Gastroesophageal sphincter (tissue), 4 donors: ENCODE results near the gene PXYLP1. TPM values are rescaled to one million over a fixed set of nuclear protein-coding genes. Genes with fewer than 3 reads are reported as not detected.
A peak's percentile ranks its signal among the peaks of the same experiment; 100 is the strongest.

Experiments
- ATAC-seq: fragments of 150-250 bp; one replicate; pipeline ENCODE4 v1.9.1; 2016; ENCODE audit warnings: mild to moderate bottlenecking, moderate library complexity
- H3K27ac ChIP-seq, 4 donors: fragments of 200-600 bp; sonication (generic) in 3 of 4; 1 replicate in 3 of 4; 2 replicates in 1 of 4; pipeline ENCODE4 v1.5.1; 2016 to 2019
- H3K27me3 ChIP-seq: fragments of 200-600 bp; sonication (generic); one replicate; pipeline ENCODE4 v1.5.1; 2019
- H3K36me3 ChIP-seq, 2 donors: fragments of 200-600 bp; sonication (generic); one replicate each; pipeline ENCODE4 v1.5.1; 2019; ENCODE audit warnings: control low read depth in 1 of 2
- H3K4me1 ChIP-seq, 3 donors: fragments of 200-600 bp; sonication (generic); 1 replicate in 2 of 3; 2 replicates in 1 of 3; pipeline ENCODE4 v1.5.1; 2016 to 2019; ENCODE audit warnings: control low read depth in 2 of 3
- H3K4me3 ChIP-seq, 2 donors: fragments of 200-600 bp; sonication (generic); one replicate each; pipeline ENCODE4 v1.5.1; 2019; ENCODE audit warnings: mild to moderate bottlenecking in 1 of 2, moderate library complexity in 1 of 2
- H3K9me3 ChIP-seq, 3 donors: fragments of 200-600 bp; sonication (generic); one replicate each; pipeline ENCODE4 v1.5.1; 2017 to 2019; ENCODE audit warnings: control low read depth in 2 of 3
- EP300 ChIP-seq: sonication (generic); formaldehyde crosslinking; IDR thresholded peaks from one replicate; pipeline ENCODE4 v1.6.1; 2017; ENCODE audit warnings: antibody characterized with exemption, mild to moderate bottlenecking
- POLR2A ChIP-seq, 2 donors: fragments of 450-650 bp; IDR thresholded peaks; one replicate each; pipeline ENCODE4 v1.6.1; 2017; ENCODE audit warnings: antibody characterized with exemption in 2 of 2, mild to moderate bottlenecking in 2 of 2, moderate library complexity in 1 of 2
- POLR2AphosphoS5 ChIP-seq: sonication (generic); formaldehyde crosslinking; IDR thresholded peaks from one replicate; pipeline ENCODE4 v1.6.1; 2017; ENCODE audit warnings: antibody characterized with exemption
- WGBS, 2 donors: methylation state at CpG; one replicate each; pipeline ENCODE4 v1.1.5; 2018; ENCODE audit warnings: low coverage in 1 of 2; 5-methylcytosine and 5-hydroxymethylcytosine counted together
- total RNA-seq, 4 donors: library from RNA; depleted of rRNA; stranded (reverse); fragments of >200 nt; gene quantifications; one replicate each; pipeline ENCODE4 v1.1.0, GENCODE V29; 2016
- TF ChIP-seq, protein P1 (sequence below), 4 experiments: fragments of 200-600 bp in 2 of 4; fragments of 450-650 bp in 2 of 4; sonication (generic) in 1 of 4; IDR thresholded peaks; one replicate each; pipeline ENCODE4 v1.5.1; 2017 to 2019; ENCODE audit warnings: antibody characterized with exemption in 4 of 4, mild to moderate bottlenecking in 2 of 4, moderate library complexity in 2 of 4

Gene PXYLP1
- total RNA-seq, 4 donors from 2014 or later: 6.5 to 16.9 (median 10.0) TPM

DNA sequence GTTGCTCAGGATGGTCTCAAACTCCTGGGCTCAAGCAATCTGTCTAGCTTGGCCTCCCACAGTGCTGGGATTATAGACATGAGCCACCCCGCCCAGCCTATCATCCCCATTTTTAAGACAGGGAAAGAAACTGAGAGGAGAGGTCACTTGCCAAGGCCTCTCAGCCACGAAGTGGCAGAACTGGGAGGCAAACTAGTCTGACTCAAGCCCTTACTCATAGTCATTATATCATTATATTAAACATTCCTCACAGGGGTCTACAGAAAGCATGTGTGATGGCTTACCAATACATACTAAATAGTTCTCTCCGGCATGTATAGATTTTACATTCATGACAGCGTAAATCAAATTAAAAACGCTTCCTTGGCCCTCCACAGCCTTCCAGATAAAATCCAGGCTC is 74.7 kb downstream of the PXYLP1 start:
- H3K36me3 ChIP-seq: no peaks in the 10 kb centered on the region
- H3K27me3 ChIP-seq: no peaks in the 10 kb centered on the region
- no peak overlapping the region for H3K27ac ChIP-seq
- H3K4me1 ChIP-seq: peaks cover 0 to 15% (median 0%) of the 10 kb centered on the region in 3 donors
- 74 to 77% methylated on average over 4 to 5 of the region's 5 CpGs for WGBS, 2 donors
- no peaks in the 10 kb centered on the region for H3K9me3 ChIP-seq
- no peak overlapping the region for H3K4me3 ChIP-seq
- no peak for ATAC-seq
- TF ChIP-seq POLR2AphosphoS5: no peak
- TF ChIP-seq POLR2A (IDR thresholded peaks at IDR 0.05): no peak
- TF ChIP-seq, protein P1, sequence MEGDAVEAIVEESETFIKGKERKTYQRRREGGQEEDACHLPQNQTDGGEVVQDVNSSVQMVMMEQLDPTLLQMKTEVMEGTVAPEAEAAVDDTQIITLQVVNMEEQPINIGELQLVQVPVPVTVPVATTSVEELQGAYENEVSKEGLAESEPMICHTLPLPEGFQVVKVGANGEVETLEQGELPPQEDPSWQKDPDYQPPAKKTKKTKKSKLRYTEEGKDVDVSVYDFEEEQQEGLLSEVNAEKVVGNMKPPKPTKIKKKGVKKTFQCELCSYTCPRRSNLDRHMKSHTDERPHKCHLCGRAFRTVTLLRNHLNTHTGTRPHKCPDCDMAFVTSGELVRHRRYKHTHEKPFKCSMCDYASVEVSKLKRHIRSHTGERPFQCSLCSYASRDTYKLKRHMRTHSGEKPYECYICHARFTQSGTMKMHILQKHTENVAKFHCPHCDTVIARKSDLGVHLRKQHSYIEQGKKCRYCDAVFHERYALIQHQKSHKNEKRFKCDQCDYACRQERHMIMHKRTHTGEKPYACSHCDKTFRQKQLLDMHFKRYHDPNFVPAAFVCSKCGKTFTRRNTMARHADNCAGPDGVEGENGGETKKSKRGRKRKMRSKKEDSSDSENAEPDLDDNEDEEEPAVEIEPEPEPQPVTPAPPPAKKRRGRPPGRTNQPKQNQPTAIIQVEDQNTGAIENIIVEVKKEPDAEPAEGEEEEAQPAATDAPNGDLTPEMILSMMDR (IDR thresholded peaks at IDR 0.05): no peak
- no peak for TF ChIP-seq EP300

DNA sequence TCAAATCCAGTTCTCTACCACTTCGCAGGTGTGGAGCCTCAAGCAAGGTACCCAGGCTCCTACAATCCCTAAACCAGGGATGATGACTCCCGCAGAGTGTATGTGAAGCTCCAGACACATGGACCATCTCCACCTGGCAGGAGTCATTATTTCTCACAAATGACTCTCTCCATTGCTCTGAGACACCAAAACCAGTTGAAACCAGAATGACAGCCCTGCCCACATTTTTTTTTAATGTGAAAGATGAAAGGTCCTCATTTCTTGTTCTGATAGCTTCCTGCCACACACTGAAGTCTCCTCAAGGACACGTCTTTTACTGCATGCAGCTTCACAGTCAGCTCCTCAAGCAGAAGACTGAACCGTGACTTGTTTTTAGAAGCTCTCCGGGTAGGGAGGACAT is 75.3 kb downstream of the PXYLP1 start:
- H3K9me3 ChIP-seq: no peaks in the 10 kb centered on the region
- H3K4me3 ChIP-seq: no peak overlapping the region
- no peak overlapping the region for H3K27ac ChIP-seq
- TF ChIP-seq EP300: no peak
- H3K27me3 ChIP-seq: no peaks in the 10 kb centered on the region
- peaks cover 0 to 15% (median 0%) of the 10 kb centered on the region in 3 donors for H3K4me1 ChIP-seq
- H3K36me3 ChIP-seq: no peaks in the 10 kb centered on the region
- 78 to 100% methylated on average over 1 to 4 of the region's 5 CpGs for WGBS, 2 donors
- no peak for ATAC-seq

DNA sequence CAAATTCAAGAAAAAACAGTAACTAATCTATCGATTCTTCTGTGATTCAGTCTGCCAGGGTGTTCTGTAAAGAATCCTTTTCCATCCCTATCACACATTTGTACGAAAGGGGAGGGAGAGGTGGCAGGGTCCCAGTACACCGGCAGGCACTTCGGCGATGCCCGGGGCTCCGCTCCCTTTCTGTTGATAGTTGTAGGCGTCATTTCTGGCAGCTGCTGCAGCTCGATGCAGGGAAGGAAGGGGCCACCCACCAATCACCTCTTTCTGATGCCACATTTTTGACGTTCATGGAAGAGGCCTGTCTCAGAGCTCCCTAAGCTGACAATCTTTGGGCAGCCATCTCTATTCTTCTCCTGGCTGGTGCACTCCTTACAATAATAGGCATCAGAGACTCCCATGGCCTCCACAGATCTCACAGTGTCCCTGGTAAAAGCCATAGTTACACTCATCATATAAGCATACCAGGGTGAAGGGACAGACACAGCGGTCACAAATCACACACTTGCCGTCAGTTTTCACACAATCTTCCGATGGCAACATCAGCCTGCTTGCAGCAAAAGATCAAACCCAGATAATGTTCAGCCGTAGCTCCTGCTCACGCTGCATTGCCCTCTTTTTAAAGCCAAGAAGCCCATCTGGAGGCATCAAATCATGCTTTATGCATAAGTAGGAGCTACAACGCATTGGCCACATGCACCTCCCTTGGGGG is 75.9 kb downstream of the PXYLP1 start:
- Histone ChIP-seq H3K4me1 (peaks cover 0 to 20% (median 3%) of the 10 kb centered on the region in 3 donors), H3K4me3 (no peak overlapping the region), H3K27ac (no peak overlapping the region), H3K9me3 (no peaks in the 10 kb centered on the region), H3K36me3 (no peaks in the 10 kb centered on the region), H3K27me3 (no peaks in the 10 kb centered on the region)
- ATAC-seq: no peak
- TF ChIP-seq POLR2AphosphoS5 (no peak), EP300 (no peak), POLR2A (IDR thresholded peaks at IDR 0.05) (no peak)
- TF ChIP-seq, protein P1 (IDR thresholded peaks at IDR 0.05): no peak
- 60 to 82% methylated on average over 9 to 10 of the region's 16 CpGs for WGBS, 2 donors

DNA sequence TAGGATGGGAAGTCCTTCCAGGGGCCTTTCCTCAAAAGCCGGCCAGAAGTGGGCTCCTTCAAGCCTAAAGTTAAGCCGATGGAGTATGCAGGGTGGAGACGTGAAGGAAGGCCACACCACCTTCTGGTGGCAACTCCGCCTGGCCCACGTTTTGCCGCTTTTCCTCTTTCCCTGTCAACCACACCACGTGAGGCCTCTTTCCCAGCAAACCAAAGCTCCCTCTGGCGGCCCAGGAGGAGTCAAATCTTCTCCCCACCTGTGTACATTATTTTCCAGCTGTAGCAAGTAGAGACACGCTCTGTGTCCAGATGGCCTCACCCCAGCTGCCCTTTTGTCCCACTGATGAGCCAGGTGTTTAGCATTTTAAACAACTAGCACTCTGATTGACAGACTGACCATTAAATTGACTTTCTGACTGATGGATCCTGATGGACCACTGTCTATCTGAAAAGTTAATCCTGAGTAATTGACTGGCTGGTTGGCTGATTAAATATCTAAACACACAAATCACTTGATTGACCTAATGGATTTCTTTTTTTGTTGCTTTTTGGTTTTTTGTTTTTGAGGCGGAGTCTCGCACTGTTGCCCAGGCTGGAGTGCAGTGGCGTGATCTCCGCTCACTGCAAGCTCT is 77.1 kb downstream of the PXYLP1 start:
- TF ChIP-seq POLR2AphosphoS5 (no peak), EP300 (no peak), POLR2A (IDR thresholded peaks at IDR 0.05) (no peak)
- TF ChIP-seq, protein P1 (IDR thresholded peaks at IDR 0.05): peak in 3 of 4 experiments; percentile 23 to 69 (median 39)
- WGBS, 2 donors: 59 to 88% methylated on average over 4 to 9 of the region's 13 CpGs
- Histone ChIP-seq H3K27ac (no peak overlapping the region), H3K9me3 (no peaks in the 10 kb centered on the region), H3K4me1 (peaks cover 0 to 24% (median 3%) of the 10 kb centered on the region in 3 donors), H3K4me3 (no peak overlapping the region), H3K27me3 (no peaks in the 10 kb centered on the region), H3K36me3 (no peaks in the 10 kb centered on the region)
- no peak for ATAC-seq

DNA sequence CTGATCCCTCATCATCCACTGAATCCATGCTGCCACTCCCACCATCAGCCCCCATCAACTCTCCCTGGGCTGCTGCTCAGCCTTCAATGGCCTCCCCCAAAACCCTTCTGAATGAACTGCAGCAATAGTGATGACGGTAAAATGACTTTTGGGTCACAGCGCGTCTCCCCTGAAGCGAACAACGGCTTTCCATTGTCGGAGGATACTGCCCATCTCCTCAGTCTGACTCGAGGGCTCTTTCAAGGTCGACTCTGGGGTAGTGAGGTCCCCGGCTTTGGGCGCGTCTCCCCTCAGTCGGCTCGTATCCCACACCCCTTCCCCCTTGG is 79.5 kb downstream of the PXYLP1 start:
- TF ChIP-seq POLR2A (IDR thresholded peaks at IDR 0.05) (no peak), POLR2AphosphoS5 (no peak), EP300 (no peak)
- TF ChIP-seq, protein P1 (IDR thresholded peaks at IDR 0.05): no peak
- ATAC-seq: no peak

More for the DNA sequence above, 79.5 kb downstream of the PXYLP1 start:
- Histone ChIP-seq H3K9me3 (no peaks in the 10 kb centered on the region), H3K4me3 (peak overlapping the region; percentile 50 to 64), H3K27me3 (no peaks in the 10 kb centered on the region), H3K36me3 (no peaks in the 10 kb centered on the region), H3K27ac (peak overlapping the region in 3 of 4 donors; percentile 70 to 83 (median 81)), H3K4me1 (peaks cover 0 to 24% (median 3%) of the 10 kb centered on the region in 3 donors)
- whole genome bisulfite sequencing, 2 donors: 8% methylated on average over 11 of the region's 13 CpGs; no CpG with 5 or more reads in 1 of the 2 donors
